Hepatocyte (in vitro differentiated cells): ENCODE measurements around the gene NEK9. TPM values are rescaled to one million over a fixed set of nuclear protein-coding genes. Genes with fewer than 3 reads are reported as not detected.

Experiments
- DNase-seq: peaks from one replicate; pipeline ENCODE4 v3.0.0-alpha.2; 2016; ENCODE audit warnings: low spot score
- H2AFZ ChIP-seq: fragments of 200-600 bp; sonication (generic); 2 replicates; pipeline ENCODE4 v1.6.0; 2016; ENCODE audit warnings: antibody characterized with exemption, mild to moderate bottlenecking
- H3K27ac ChIP-seq: fragments of 200-600 bp; sonication (generic); 2 replicates; pipeline ENCODE4 v1.5.1; 2016; ENCODE audit warnings: mild to moderate bottlenecking
- H3K27me3 ChIP-seq: fragments of 200-600 bp; sonication (generic); 2 replicates; pipeline ENCODE4 v1.6.1; 2016
- H3K36me3 ChIP-seq: fragments of 200-600 bp; sonication (generic); replicated peaks from 2 replicates; pipeline ENCODE4 v1.5.1; 2016; ENCODE audit warnings: low read depth; ENCODE audit not compliant: insufficient read depth
- H3K4me1 ChIP-seq: fragments of 200-600 bp; sonication (generic); 2 replicates; pipeline ENCODE4 v1.5.1; 2016; ENCODE audit warnings: mild to moderate bottlenecking, moderate library complexity; ENCODE audit not compliant: insufficient read depth
- H3K4me2 ChIP-seq: fragments of 200-600 bp; sonication (generic); 2 replicates; pipeline ENCODE4 v1.6.0; 2016
- H3K4me3 ChIP-seq: fragments of 200-600 bp; sonication (generic); 2 replicates; pipeline ENCODE4 v1.5.1; 2016; ENCODE audit warnings: mild to moderate bottlenecking
- H3K79me2 ChIP-seq: fragments of 200-600 bp; sonication (generic); 2 replicates; pipeline ENCODE4 v1.6.0; 2017; ENCODE audit warnings: mild to moderate bottlenecking
- H3K9me2 ChIP-seq: fragments of 200-600 bp; sonication (generic); replicated peaks from 2 replicates; pipeline ENCODE4 v1.6.0; 2017; ENCODE audit warnings: mild to moderate bottlenecking; ENCODE audit not compliant: insufficient read depth
- H3K9me3 ChIP-seq: fragments of 200-600 bp; sonication (generic); 2 replicates; pipeline ENCODE4 v1.5.1; 2016; ENCODE audit warnings: low read depth, mild to moderate bottlenecking
- H4K20me1 ChIP-seq: fragments of 200-600 bp; sonication (generic); 2 replicates; pipeline ENCODE4 v1.6.0; 2016; ENCODE audit warnings: mild to moderate bottlenecking; ENCODE audit not compliant: insufficient read depth, poor library complexity, severe bottlenecking
- EZH2 ChIP-seq: fragments of 200-600 bp; sonication (generic); IDR thresholded peaks from 2 replicates; pipeline ENCODE4 v1.6.1; 2016; ENCODE audit warnings: antibody characterized with exemption, mild to moderate bottlenecking, borderline replicate concordance
- EZH2phosphoT487 ChIP-seq: fragments of 200-600 bp; sonication (generic); IDR thresholded peaks from one replicate; pipeline ENCODE4 v1.6.1; 2018; ENCODE audit warnings: antibody characterized with exemption, mild to moderate bottlenecking, low read depth, moderate library complexity; ENCODE audit not compliant: unreplicated experiment, severe bottlenecking
- WGBS: methylation state at CpG from one replicate; pipeline ENCODE4 v1.1.6; 2016; ENCODE audit warnings: low lambda C conversion rate; ENCODE audit errors: missing lambda C conversion rate; 5-methylcytosine and 5-hydroxymethylcytosine counted together
- polyA plus RNA-seq: library from polyadenylated mRNA; unstranded; fragments of >200 nt; fragmentation: Nextera tagmentation; extraction: Ambion mirVana; gene quantifications from 2 replicates; pipeline ENCODE4 v1.2.1, GENCODE V29; 2016
- total RNA-seq: library from RNA; depleted of rRNA; stranded (reverse); fragments of >200 nt; gene quantifications from 2 replicates; pipeline ENCODE4 v1.2.3, GENCODE V29; 2014
- TF ChIP-seq, protein P1 (sequence below): fragments of 200-600 bp; sonication (generic); IDR thresholded peaks from 2 replicates; pipeline ENCODE4 v1.5.1; 2016; ENCODE audit warnings: antibody characterized with exemption, mild to moderate bottlenecking; ENCODE audit not compliant: poor library complexity

The NEK9 gene
- total and polyA plus RNA-seq, 2 experiments from 2014 or later, result 8.8 to 21.1 TPM

DNA sequence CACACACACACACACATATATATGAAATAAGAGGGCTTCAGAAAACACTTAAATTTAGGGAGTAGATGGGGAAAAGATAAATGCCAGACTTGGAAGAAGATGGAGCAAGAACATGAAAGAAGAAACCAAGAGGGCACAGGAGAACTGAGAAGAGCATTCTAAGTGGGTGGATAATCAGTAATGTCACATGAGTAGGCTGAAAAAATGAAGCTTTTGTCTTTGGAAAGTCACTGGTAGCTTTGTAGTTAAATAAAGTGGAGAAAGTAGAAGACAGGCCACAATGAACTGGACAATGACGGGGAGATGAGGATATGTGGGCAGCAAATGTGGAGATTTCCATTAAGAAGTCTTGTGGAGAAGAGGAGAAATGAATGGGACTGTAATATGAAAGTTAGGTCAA, 59.6 kb downstream of the NEK9 start:
- no peaks in the 10 kb centered on the region for H3K36me3 ChIP-seq
- peaks cover 17% of the 10 kb centered on the region for H3K79me2 ChIP-seq
- WGBS, result 89% methylated on average over 1 of the region's 1 CpG
- no peaks in the 10 kb centered on the region for H4K20me1 ChIP-seq
- no peaks in the 10 kb centered on the region for H3K27me3 ChIP-seq
- no peaks in the 10 kb centered on the region for H3K9me2 ChIP-seq
- no peaks in the 10 kb centered on the region for H3K9me3 ChIP-seq
- H3K27ac ChIP-seq, result no peak overlapping the region
- no peak overlapping the region for H3K4me3 ChIP-seq
- H2AFZ ChIP-seq, result no peak overlapping the region
- H3K4me1 ChIP-seq, result peaks cover 26% of the 10 kb centered on the region
- DNase-seq, result no peak
- TF ChIP-seq EZH2phosphoT487 (no peak), EZH2 (no peak)
- TF ChIP-seq, protein P1, sequence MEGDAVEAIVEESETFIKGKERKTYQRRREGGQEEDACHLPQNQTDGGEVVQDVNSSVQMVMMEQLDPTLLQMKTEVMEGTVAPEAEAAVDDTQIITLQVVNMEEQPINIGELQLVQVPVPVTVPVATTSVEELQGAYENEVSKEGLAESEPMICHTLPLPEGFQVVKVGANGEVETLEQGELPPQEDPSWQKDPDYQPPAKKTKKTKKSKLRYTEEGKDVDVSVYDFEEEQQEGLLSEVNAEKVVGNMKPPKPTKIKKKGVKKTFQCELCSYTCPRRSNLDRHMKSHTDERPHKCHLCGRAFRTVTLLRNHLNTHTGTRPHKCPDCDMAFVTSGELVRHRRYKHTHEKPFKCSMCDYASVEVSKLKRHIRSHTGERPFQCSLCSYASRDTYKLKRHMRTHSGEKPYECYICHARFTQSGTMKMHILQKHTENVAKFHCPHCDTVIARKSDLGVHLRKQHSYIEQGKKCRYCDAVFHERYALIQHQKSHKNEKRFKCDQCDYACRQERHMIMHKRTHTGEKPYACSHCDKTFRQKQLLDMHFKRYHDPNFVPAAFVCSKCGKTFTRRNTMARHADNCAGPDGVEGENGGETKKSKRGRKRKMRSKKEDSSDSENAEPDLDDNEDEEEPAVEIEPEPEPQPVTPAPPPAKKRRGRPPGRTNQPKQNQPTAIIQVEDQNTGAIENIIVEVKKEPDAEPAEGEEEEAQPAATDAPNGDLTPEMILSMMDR, result no peak
- H3K4me2 ChIP-seq, result no peak overlapping the region

DNA sequence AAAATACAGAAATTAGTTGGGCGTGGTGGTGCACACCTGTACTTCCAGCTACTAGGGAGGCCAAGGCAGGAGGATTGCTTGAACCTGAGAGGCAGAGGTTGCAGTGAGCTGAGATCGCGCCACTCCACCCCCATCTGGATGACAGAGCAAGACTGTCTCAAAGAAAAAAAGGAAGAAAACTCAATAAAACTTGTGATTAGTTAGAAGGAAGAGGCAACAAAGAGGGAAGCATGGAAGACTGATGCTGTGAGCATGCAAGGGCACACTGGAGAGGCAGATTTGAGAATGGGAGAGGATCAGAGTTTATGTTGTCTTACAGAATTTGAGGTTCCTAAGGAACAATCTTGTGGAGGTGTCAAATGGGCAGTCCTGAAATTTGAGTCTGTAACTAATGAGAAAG, 60.2 kb downstream of the NEK9 start:
- H3K79me2 ChIP-seq, result peaks cover 17% of the 10 kb centered on the region
- no peak overlapping the region for H3K4me3 ChIP-seq
- DNase-seq, result no peak
- H2AFZ ChIP-seq, result no peak overlapping the region
- WGBS, result 100% methylated on average over 3 of the region's 3 CpGs
- TF ChIP-seq, protein P1, result no peak
- TF ChIP-seq EZH2phosphoT487 (no peak), EZH2 (no peak)
- no peaks in the 10 kb centered on the region for H4K20me1 ChIP-seq
- H3K4me2 ChIP-seq, result no peak overlapping the region
- H3K4me1 ChIP-seq, result peaks cover 26% of the 10 kb centered on the region
- no peaks in the 10 kb centered on the region for H3K27me3 ChIP-seq
- H3K9me3 ChIP-seq, result no peaks in the 10 kb centered on the region
- H3K27ac ChIP-seq, result no peak overlapping the region
- H3K9me2 ChIP-seq, result no peaks in the 10 kb centered on the region
- no peaks in the 10 kb centered on the region for H3K36me3 ChIP-seq

DNA sequence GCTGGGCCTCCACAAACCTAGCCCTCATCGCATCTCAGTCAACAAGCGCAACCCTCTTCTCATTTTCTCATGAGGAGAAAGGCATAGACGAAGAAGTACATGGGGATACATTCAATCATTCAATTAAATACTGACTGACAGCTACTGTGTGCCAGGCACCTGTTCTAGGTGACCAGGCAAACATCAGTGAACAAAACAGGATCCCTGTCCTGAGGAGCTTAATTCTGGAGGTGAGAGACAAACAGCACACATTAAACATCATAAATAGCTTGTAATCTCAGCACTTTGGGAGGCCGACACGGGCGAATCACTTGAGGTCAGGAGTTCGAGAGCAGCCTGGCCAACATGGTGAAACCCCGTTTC, 62.7 kb downstream of the NEK9 start:
- H3K36me3 ChIP-seq, result no peaks in the 10 kb centered on the region
- no peak overlapping the region for H3K27ac ChIP-seq
- peaks cover 24% of the 10 kb centered on the region for H3K79me2 ChIP-seq
- H3K9me3 ChIP-seq, result no peaks in the 10 kb centered on the region
- peaks cover 19% of the 10 kb centered on the region for H3K4me1 ChIP-seq
- H3K4me2 ChIP-seq, result peak overlapping the region; percentile 83
- WGBS, result 61% methylated on average over 8 of the region's 8 CpGs
- H4K20me1 ChIP-seq, result no peaks in the 10 kb centered on the region
- no peak for TF ChIP-seq EZH2phosphoT487
- TF ChIP-seq EZH2, result no peak
- TF ChIP-seq, protein P1, result no peak
- no peaks in the 10 kb centered on the region for H3K27me3 ChIP-seq
- H3K4me3 ChIP-seq, result peak overlapping the region; percentile 65
- H3K9me2 ChIP-seq, result no peaks in the 10 kb centered on the region
- H2AFZ ChIP-seq, result peak overlapping the region; percentile 73
- DNase-seq, result no peak
